ENCODE results near the gene ZNF750. TPM values are rescaled to one million over a fixed set of nuclear protein-coding genes. Genes with fewer than 3 reads are reported as not detected.

The ZNF750 gene
- polyA plus RNA-seq, 1 experiment: not detected

GRCh38 chr17:82849076-82849945, 9.5 kb upstream of the ZNF750 start:
- DNase-seq (ENCODE audit: low read depth): no peak
- Histone ChIP-seq H3K36me3 (ENCODE audit: control insufficient read depth, insufficient read depth, low read length) (no peaks in the 10 kb centered on the region), H3K27me3 (ENCODE audit: control insufficient read depth, insufficient read depth, low read length) (no peaks in the 10 kb centered on the region), H3K4me3 (ENCODE audit: low read depth, low read length) (no peak overlapping the region)
- CTCF ChIA-PET: interaction anchor here (1.0 kb wide), 1 partner anchor 74 kb away, joined by 3 read pairs; no protein-coding TSS in a partner anchor
- POLR2A ChIA-PET: no interaction called here
- no peak for TF ChIP-seq CTCF (IDR thresholded peaks at IDR 0.05; ENCODE audit: insufficient read depth, low read depth, low read length)

DNA sequence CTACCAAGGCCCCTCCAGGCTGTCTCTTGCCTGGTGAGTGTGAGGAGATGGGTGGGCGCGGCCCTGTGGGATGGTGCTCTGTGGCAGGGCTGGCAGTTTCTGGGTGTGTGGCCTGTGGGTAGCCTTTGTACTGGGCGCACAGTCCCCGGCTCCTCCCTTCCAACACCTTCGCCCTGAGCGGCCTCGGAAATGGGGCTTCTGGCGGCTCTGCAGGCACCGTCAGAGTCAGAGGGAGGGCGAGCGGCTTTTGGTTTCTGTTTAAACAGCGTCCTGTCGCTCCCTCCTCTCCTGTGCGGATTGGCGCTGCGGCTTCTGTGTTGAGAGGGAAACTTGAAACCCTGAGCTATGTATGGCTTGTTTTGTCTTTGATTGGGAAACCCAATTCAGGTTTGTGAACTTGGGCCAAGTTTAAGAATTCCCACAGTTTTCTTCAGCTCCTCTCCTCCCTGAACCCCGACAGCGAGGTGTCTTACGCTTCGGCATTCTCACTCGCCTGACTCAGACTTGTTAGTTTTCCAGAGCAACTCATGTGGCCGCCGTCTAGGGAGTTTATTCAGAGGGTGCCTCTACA, 8.3 kb upstream of the ZNF750 start:
- Histone ChIP-seq H3K27me3 (ENCODE audit: control insufficient read depth, insufficient read depth, low read length) (no peaks in the 10 kb centered on the region), H3K4me3 (ENCODE audit: low read depth, low read length) (peak overlapping the region; percentile 6; the same call in 1 of the 2 replicates), H3K36me3 (ENCODE audit: control insufficient read depth, insufficient read depth, low read length) (no peaks in the 10 kb centered on the region)
- TF ChIP-seq CTCF (IDR thresholded peaks at IDR 0.05; ENCODE audit: insufficient read depth, low read depth, low read length): no peak
- POLR2A ChIA-PET: no interaction called here
- no peak for DNase-seq (ENCODE audit: low read depth)
- CTCF ChIA-PET: no interaction called here

GRCh38 chr17:82846061-82846691, 6.4 kb upstream of the ZNF750 start:
- Histone ChIP-seq H3K36me3 (ENCODE audit: control insufficient read depth, insufficient read depth, low read length) (no peaks in the 10 kb centered on the region), H3K27me3 (ENCODE audit: control insufficient read depth, insufficient read depth, low read length) (no peaks in the 10 kb centered on the region), H3K4me3 (ENCODE audit: low read depth, low read length) (no peak overlapping the region)
- no peak for TF ChIP-seq CTCF (IDR thresholded peaks at IDR 0.05; ENCODE audit: insufficient read depth, low read depth, low read length)
- ChIA-PET CTCF (no interaction called here), POLR2A (no interaction called here)
- DNase-seq (ENCODE audit: low read depth): no peak

DNA sequence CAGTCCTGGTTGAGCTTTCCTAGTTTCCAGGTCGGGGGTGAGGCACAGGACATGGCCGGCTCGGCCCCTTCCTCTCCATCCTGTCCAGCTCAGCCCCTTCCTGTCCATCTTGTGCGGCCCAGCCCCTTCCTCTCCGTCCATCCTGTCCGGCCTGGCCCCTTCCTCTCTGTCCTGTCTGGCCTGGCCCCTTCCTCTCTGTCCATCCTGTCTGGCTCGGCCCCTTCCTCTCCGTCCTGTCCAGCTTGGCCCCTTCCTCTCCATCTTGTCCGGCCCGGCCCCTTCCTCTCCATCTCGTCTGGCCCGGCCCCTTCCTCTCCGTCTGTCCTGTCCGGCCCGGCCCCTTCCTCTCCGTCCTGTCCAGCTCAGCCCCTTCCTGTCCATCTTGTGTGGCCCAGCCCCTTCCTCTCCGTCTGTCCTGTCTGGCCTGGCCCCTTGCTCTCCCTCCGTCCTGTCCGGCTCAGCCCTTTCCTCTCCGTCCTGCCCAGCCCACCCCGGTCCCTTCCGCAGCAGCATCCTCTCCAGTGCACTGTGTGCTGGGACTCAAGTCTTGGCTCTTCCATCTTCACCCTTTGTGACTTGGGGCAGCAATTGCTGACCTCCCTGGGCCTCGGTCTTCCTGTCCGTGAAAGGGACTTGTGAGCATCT, 5.5 kb upstream of the ZNF750 start:
- DNase-seq (ENCODE audit: low read depth): no peak
- Histone ChIP-seq H3K4me3 (ENCODE audit: low read depth, low read length) (no peak overlapping the region), H3K27me3 (ENCODE audit: control insufficient read depth, insufficient read depth, low read length) (no peaks in the 10 kb centered on the region), H3K36me3 (ENCODE audit: control insufficient read depth, insufficient read depth, low read length) (no peaks in the 10 kb centered on the region)
- TF ChIP-seq CTCF (IDR thresholded peaks at IDR 0.05; ENCODE audit: insufficient read depth, low read depth, low read length): no peak
- POLR2A ChIA-PET: no interaction called here
- CTCF ChIA-PET: interaction anchor here (1.0 kb wide), 1 partner anchor 9 kb away, joined by 3 read pairs; no protein-coding TSS in a partner anchor

GRCh38 chr17:82844796-82845162, 5.0 kb upstream of the ZNF750 start:
- H3K27me3 ChIP-seq (ENCODE audit: control insufficient read depth, insufficient read depth, low read length): no peaks in the 10 kb centered on the region
- H3K4me3 ChIP-seq (ENCODE audit: low read depth, low read length): no peak overlapping the region
- no peaks in the 10 kb centered on the region for H3K36me3 ChIP-seq (ENCODE audit: control insufficient read depth, insufficient read depth, low read length)
- POLR2A ChIA-PET: no interaction called here
- TF ChIP-seq CTCF (IDR thresholded peaks at IDR 0.05; ENCODE audit: insufficient read depth, low read depth, low read length): no peak
- no peak for DNase-seq (ENCODE audit: low read depth)
- CTCF ChIA-PET: interaction anchor here (1.0 kb wide), 1 partner anchor 9 kb away, joined by 3 read pairs; no protein-coding TSS in a partner anchor

Measured in BJ (cell line).